Prostate gland (tissue), 2 donors: ENCODE data around the gene CACNA1A.

Experiments
- CTCF ChIP-seq, 4 experiments: fragments of 200-600 bp in 2 of 4; fragments of 450-650 bp in 2 of 4; sonication (generic) in 2 of 4; IDR thresholded peaks; 1 replicate in 3 of 4; 2 replicates in 1 of 4; pipeline ENCODE4 v1.5.1; 2016 to 2019; ENCODE audit warnings: antibody characterized with exemption in 4 of 4, mild to moderate bottlenecking in 2 of 4, moderate library complexity in 2 of 4
- POLR2A ChIP-seq: fragments of 450-650 bp; IDR thresholded peaks from one replicate; pipeline ENCODE4 v1.6.1; 2016; ENCODE audit warnings: antibody characterized with exemption, mild to moderate bottlenecking
- POLR2AphosphoS5 ChIP-seq: sonication (generic); formaldehyde crosslinking; IDR thresholded peaks from one replicate; pipeline ENCODE4 v1.6.1; 2017; ENCODE audit warnings: antibody characterized with exemption

GRCh38 chr19:13330285-13330684, 176.0 kb downstream of the CACNA1A start:
- TF ChIP-seq CTCF (IDR thresholded peaks at IDR 0.05) = no peak
- no peak for TF ChIP-seq POLR2AphosphoS5
- no peak for TF ChIP-seq POLR2A
